Stimulated activated CD4-positive, alpha-beta T cell treated with anti-CD3 and anti-CD28 coated beads, Interleukin-2, amount 100 ng/mL, for 48 hours (primary cell): ENCODE data around the gene XPNPEP2.

Source experiments
- DNase-seq, 2 donors: peaks; one replicate each; pipeline ENCODE4 v3.0.0-alpha.2; 2020

The XPNPEP2 gene

GRCh38 chrX:129755779-129756650 is 17.2 kb downstream of the XPNPEP2 start:
- no peak for DNase-seq

- DNase-seq, result no peak
These were observed 20.8 kb downstream of the XPNPEP2 start for GRCh38 chrX:129759576-129760061.

DNA sequence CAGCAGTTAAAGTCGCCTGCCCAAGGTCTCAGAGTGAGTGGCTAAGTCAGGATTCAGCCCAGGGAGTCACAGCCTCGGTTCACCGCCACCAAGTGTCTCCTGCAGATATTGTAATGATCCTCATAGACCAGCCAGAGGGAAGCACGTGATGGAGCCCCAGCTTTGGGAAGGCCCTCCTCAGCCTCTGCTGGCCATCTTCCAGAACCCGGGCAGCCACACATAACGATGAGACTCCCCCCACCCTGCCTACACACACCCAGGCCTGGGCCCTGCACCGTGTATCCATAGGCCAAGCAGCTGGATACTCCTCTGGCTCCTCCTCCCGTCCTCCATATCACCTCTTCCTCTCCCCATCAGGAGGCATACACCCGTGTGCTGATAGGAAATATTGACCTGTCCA is 21.4 kb downstream of the XPNPEP2 start:
- no peak for DNase-seq

GRCh38 chrX:129760981-129761380 is 22.2 kb downstream of the XPNPEP2 start:
- DNase-seq, result no peak

DNA sequence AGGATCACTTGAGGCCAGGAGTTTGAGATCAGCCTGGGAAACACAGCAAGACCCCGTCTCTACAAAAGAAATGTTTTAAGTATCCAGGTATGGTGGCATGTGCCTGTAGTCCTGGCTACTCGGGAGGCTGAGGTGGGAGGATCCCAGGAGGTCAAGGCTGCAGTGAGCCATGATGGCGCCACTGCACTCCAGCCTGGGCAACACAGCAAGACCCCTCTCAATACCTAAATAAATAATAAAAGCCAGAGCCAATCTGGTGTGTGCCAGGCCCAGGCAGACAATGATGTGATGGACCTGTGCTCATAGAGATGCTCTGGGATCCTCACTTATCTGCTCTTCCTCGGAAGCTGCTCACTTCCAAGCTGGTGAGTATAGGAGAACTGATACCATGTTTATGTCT is 22.8 kb downstream of the XPNPEP2 start:
- DNase-seq, result no peak

DNA sequence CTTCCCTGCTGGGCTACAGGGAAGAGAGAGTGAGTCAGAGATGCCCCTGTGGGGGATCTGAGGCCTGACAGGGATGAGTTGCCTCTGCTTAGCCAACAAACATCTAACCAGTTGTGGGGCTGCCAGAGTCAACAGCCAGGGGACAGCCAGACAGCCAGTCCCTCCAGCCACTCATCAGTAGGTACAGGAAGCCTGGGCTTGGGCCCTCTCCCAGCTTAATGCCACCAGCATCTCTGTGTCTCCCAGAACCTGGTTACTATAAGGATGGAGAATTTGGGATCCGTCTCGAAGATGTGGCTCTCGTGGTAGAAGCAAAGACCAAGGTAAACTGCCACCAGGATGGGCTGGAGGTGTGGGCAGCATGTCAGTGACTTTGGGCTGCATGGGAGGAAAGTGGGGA is 23.7 kb downstream of the XPNPEP2 start:
- no peak for DNase-seq

GRCh38 chrX:129763666-129764065 is 24.9 kb downstream of the XPNPEP2 start:
- no peak for DNase-seq

DNA sequence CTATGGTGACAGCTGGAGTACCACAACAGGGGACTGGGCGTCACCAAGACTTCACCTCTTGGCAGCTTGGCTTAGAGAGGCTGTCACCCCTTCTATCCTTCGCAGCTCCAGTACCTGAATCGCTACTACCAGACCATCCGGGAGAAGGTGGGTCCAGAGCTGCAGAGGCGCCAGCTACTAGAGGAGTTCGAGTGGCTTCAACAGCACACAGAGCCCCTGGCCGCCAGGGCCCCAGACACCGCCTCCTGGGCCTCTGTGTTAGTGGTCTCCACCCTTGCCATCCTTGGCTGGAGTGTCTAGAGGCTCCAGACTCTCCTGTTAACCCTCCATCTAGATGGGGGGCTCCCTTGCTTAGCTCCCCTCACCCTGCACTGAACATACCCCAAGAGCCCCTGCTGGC is 29.4 kb downstream of the XPNPEP2 start:
- DNase-seq, result no peak

DNA sequence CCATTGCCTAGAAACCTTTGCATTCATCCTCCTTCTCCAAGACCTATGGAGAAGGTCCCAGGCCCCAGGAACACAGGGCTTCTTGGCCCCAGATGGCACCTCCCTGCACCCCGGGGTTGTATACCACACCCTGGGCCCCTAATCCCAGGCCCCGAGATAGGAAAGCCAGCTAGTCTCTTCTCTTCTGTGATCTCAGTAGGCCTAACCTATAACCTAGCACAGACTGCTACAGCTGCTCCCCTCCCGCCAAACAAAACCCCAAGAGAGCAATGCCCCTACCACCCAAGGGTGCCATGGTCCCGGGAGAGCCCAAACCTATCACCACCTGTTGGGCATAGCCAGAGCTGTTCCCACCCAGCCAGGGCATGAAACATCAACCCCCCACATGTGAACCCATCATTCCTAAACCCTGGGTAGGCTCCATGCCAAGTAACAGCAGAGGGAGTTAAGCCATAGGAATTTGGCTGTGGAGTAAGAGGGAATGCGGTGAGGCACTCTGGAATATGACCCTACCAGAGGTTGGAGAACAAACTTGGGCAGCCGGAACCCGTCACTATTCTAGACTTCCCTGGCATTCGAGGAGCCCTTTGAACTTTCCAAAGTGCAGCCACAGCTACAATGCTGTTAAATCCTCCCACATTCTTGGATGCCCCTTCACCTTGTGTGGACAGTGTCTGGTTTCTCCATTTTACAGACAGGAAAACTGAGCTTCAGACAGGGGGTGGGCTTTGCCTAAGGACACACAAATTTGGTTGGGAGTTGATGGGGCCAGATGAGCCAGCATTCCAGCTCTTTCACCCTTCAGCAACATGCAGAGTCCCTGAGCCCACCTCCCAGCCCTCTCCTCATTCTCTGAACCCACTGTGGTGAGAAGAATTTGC is 30.0 kb downstream of the XPNPEP2 start:
- DNase-seq, result no peak

DNA sequence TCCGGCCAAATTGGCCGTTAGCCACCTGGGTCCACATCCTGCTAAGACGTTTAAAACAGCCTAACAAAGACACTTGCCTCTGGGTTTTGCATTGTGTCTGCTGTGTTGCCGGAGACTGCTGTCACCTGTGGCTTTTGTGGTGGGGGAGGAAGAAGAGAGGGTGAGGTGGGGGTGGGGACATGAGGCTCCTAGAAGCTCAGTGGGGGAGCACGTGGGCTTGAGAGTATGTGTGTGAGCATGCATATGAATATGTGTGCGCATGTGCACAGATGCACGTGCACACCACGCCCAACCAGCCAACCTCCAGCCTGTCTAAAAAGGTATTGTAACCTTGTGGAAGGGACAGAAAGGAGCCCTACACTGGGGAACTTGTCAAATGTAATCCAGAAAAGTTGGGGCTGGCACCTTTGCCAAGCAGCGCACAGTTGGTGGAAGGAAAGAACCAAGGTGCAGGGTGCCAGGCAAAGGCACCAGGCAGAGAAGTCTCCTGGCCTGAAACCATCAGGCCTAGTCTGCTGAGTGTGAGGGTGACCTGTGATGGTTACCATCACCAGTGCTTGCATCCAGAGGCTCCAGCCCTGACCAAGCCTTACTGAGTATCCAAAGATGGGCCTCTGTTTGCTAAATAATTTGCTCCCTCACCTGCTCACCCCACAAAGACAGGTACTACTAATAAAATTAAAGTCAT is 30.8 kb downstream of the XPNPEP2 start:
- peak in 1 of 2 donors; percentile 42 for DNase-seq

GRCh38 chrX:129771266-129771995 is 32.7 kb downstream of the XPNPEP2 start:
- DNase-seq, result no peak

DNA sequence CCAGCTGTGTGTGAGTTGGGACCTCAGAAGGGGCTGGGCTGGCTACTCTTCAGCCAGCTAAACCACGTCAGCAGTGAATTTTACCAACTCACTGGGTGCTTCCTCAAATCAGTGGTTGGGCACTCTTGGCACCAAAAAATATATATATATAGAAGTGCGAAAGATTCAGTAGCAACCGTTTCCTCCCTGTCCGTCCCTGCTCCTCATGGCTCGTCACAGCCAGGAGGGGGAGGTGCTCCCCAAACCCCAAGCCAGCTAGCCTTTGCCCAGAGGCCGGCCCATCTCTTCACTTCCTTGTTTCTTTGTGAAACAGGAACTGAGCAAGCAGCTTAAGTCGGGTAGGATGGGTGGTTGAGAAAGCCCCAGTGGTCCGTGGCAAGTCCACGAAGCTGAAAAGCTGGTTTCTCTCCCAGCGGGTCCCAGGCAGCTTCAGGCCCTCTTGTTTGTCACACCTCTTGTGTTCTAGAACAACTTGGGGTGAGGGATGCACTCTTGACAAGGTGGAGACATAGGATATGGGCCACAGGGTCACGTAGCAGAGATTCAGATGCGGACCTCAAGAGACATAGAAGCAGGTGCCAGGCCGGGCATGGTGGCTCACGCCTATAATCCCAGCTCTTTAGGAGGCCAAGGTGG is 34.1 kb downstream of the XPNPEP2 start:
- DNase-seq, result no peak

DNA sequence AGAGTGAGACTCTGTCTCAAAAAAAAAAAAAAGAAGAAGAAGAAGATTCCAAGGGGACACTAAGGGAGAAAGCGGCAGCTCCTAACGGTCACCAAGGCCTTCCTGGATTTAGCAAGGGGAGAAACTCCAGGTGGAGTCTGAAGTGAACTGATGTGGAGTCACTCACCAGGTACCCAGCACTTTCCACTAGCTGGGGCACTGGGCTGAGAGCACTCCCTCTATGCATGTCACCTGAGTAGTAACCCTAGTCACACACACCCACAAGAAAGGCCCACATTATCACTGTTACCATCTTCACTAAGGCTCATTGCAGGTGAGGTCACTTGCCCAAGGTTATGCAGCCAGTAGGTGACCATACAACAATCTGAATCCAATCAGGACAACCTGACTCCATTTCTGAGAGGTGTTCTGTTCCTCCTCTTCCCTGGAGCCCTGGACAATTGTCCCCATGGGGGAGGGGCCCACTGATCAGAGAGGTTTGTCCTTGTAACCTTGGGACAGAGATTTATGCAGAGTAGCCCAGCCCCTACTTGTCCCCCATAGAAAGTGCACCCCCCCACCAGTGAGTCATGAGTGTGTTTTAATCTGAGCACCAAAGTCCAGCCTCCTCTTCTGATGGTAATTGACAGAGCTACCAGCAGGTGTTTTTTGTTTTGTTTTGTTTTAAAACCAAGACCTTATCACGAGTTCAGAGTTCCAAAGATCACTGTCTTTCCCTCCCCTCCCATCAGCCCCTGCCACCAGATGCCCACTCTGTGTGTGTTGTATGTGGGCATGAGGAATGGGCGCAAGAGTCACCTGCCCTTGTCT is 35.1 kb downstream of the XPNPEP2 start:
- no peak for DNase-seq

GRCh38 chrX:129777218-129778030 is 38.6 kb downstream of the XPNPEP2 start:
- DNase-seq, result peak in 1 of 2 donors; percentile 48

GRCh38 chrX:129779086-129779672 is 40.4 kb downstream of the XPNPEP2 start:
- no peak for DNase-seq

GRCh38 chrX:129779747-129780146 is 41.0 kb downstream of the XPNPEP2 start, which contains the start of gene SASH3:
Gene SASH3 (plus strand): TSS chrX:129779949. CDS start chrX:129780098, 149 bp downstream.
- no peak for DNase-seq

- no peak for DNase-seq
These were observed 41.8 kb downstream of the XPNPEP2 start for GRCh38 chrX:129780441-129781105.

GRCh38 chrX:129781134-129781672 is 42.4 kb downstream of the XPNPEP2 start:
- peak; percentile 61 to 64 for DNase-seq
